Sigmoid colon (tissue), 4 donors: ENCODE data around the gene MAPT.

Experiments
- EP300 ChIP-seq, 4 donors: sonication (generic); formaldehyde crosslinking; IDR thresholded peaks; one replicate each; pipeline ENCODE4 v1.6.1; 2017; ENCODE audit warnings: antibody characterized with exemption in 4 of 4
- POLR2A ChIP-seq, 2 donors: fragments of 450-650 bp; IDR thresholded peaks; one replicate each; pipeline ENCODE4 v1.6.1; 2016; ENCODE audit warnings: antibody characterized with exemption in 2 of 2, mild to moderate bottlenecking in 2 of 2, moderate library complexity in 2 of 2
- POLR2AphosphoS5 ChIP-seq, 4 donors: sonication (generic); formaldehyde crosslinking; IDR thresholded peaks; one replicate each; pipeline ENCODE4 v1.6.1; 2017; ENCODE audit warnings: antibody characterized with exemption in 4 of 4
- TF ChIP-seq, protein P1 (sequence below), 4 experiments: fragments of 450-650 bp in 3 of 4; fragments of 200-600 bp in 1 of 4; IDR thresholded peaks; one replicate each; pipeline ENCODE4 v1.5.1; 2016 to 2019; ENCODE audit warnings: antibody characterized with exemption in 4 of 4, mild to moderate bottlenecking in 3 of 4, moderate library complexity in 2 of 4

DNA sequence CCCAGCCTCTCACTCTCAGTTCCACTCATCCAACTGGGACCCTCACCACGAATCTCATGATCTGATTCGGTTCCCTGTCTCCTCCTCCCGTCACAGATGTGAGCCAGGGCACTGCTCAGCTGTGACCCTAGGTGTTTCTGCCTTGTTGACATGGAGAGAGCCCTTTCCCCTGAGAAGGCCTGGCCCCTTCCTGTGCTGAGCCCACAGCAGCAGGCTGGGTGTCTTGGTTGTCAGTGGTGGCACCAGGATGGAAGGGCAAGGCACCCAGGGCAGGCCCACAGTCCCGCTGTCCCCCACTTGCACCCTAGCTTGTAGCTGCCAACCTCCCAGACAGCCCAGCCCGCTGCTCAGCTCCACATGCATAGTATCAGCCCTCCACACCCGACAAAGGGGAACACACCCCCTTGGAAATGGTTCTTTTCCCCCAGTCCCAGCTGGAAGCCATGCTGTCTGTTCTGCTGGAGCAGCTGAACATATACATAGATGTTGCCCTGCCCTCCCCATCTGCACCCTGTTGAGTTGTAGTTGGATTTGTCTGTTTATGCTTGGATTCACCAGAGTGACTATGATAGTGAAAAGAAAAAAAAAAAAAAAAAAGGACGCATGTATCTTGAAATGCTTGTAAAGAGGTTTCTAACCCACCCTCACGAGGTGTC, 131.3 kb downstream of the MAPT start:
- TF ChIP-seq POLR2A (IDR thresholded peaks at IDR 0.05) (no peak), POLR2AphosphoS5 (IDR thresholded peaks at IDR 0.05) (no peak), EP300 (IDR thresholded peaks at IDR 0.05) (no peak)
- TF ChIP-seq, protein P1, sequence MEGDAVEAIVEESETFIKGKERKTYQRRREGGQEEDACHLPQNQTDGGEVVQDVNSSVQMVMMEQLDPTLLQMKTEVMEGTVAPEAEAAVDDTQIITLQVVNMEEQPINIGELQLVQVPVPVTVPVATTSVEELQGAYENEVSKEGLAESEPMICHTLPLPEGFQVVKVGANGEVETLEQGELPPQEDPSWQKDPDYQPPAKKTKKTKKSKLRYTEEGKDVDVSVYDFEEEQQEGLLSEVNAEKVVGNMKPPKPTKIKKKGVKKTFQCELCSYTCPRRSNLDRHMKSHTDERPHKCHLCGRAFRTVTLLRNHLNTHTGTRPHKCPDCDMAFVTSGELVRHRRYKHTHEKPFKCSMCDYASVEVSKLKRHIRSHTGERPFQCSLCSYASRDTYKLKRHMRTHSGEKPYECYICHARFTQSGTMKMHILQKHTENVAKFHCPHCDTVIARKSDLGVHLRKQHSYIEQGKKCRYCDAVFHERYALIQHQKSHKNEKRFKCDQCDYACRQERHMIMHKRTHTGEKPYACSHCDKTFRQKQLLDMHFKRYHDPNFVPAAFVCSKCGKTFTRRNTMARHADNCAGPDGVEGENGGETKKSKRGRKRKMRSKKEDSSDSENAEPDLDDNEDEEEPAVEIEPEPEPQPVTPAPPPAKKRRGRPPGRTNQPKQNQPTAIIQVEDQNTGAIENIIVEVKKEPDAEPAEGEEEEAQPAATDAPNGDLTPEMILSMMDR (IDR thresholded peaks at IDR 0.05): no peak
